HG03066 (cell line): ENCODE measurements around the gene PRKAR1B.

Experiments
- ATAC-seq: cut with Tn5 transposase; IDR thresholded peaks from one replicate; pipeline ENCODE4 v1.9.1; 2021; ENCODE audit warnings: low read depth; ENCODE audit not compliant: unreplicated experiment

PRKAR1B gene

GRCh38 chr7:594212-594913 is 132.7 kb downstream of the PRKAR1B start:
- no peak for ATAC-seq

- ATAC-seq, result no peak
Measured at GRCh38 chr7:593324-594115, 133.6 kb downstream of the PRKAR1B start.

- ATAC-seq, result no peak
Measured at GRCh38 chr7:591856-592628, 135.0 kb downstream of the PRKAR1B start.

GRCh38 chr7:590731-591551 is 136.1 kb downstream of the PRKAR1B start:
- no peak for ATAC-seq

GRCh38 chr7:589781-590575 is 137.1 kb downstream of the PRKAR1B start:
- no peak for ATAC-seq

GRCh38 chr7:587767-588166 is 139.3 kb downstream of the PRKAR1B start:
- ATAC-seq, result no peak

- no peak for ATAC-seq
Measured at GRCh38 chr7:586494-586893, 140.6 kb downstream of the PRKAR1B start.

GRCh38 chr7:585873-586272 is 141.2 kb downstream of the PRKAR1B start:
- no peak for ATAC-seq

GRCh38 chr7:585229-585711 is 141.8 kb downstream of the PRKAR1B start:
- ATAC-seq, result no peak

GRCh38 chr7:584820-585219 is 142.3 kb downstream of the PRKAR1B start:
- ATAC-seq, result no peak

- no peak for ATAC-seq
Measured at GRCh38 chr7:584122-584465, 143.0 kb downstream of the PRKAR1B start.

GRCh38 chr7:583410-584121 is 143.5 kb downstream of the PRKAR1B start:
- ATAC-seq, result no peak

GRCh38 chr7:582931-583330 is 144.2 kb downstream of the PRKAR1B start:
- ATAC-seq, result no peak

- ATAC-seq, result no peak
Measured at GRCh38 chr7:582081-582835, 144.8 kb downstream of the PRKAR1B start.

GRCh38 chr7:578386-578785 is 148.7 kb downstream of the PRKAR1B start:
- ATAC-seq, result no peak

- no peak for ATAC-seq
Measured at GRCh38 chr7:577741-578370, 149.2 kb downstream of the PRKAR1B start.

GRCh38 chr7:577278-577665 is 149.8 kb downstream of the PRKAR1B start:
- no peak for ATAC-seq
